Liver (tissue), 3 donors: ENCODE data around the gene SORCS2.

Experiments
- EGR1 ChIP-seq, 2 donors: IDR thresholded peaks; 2 replicates each; pipeline ENCODE4 v1.6.1; 2016 to 2018; ENCODE audit warnings: antibody characterized with exemption in 2 of 2, low read depth in 2 of 2
- FOXA1 ChIP-seq: IDR thresholded peaks from 2 replicates; pipeline ENCODE4 v1.6.1; 2016; ENCODE audit warnings: antibody characterized with exemption
- GABPA ChIP-seq, 2 donors: IDR thresholded peaks in 1 of 2; conservative IDR thresholded peaks in 1 of 2; 2 replicates each; pipeline ENCODE4 v1.6.1; 2016; ENCODE audit warnings: antibody characterized with exemption in 2 of 2, mild to moderate bottlenecking in 1 of 2, moderate library complexity in 1 of 2
- HNF4A ChIP-seq, 2 donors: conservative IDR thresholded peaks; 2 replicates each; pipeline ENCODE4 v1.6.1; 2016; ENCODE audit warnings: antibody characterized with exemption in 2 of 2, mild to moderate bottlenecking in 2 of 2
- NR2F2 ChIP-seq: IDR thresholded peaks from 2 replicates; pipeline ENCODE4 v1.6.1; 2016; ENCODE audit warnings: antibody characterized with exemption
- RAD21 ChIP-seq, 2 donors: IDR thresholded peaks; 2 replicates each; pipeline ENCODE4 v1.6.1; 2016; ENCODE audit warnings: antibody characterized with exemption in 2 of 2, mild to moderate bottlenecking in 2 of 2
- RXRA ChIP-seq, 2 donors: IDR thresholded peaks; 2 replicates each; pipeline ENCODE4 v1.6.1; 2017 to 2018; ENCODE audit warnings: antibody characterized with exemption in 2 of 2, mild to moderate bottlenecking in 1 of 2
- TAF1 ChIP-seq: conservative IDR thresholded peaks from 2 replicates; pipeline ENCODE4 v1.6.1; 2016; ENCODE audit warnings: antibody characterized with exemption, mild to moderate bottlenecking
- YY1 ChIP-seq: IDR thresholded peaks from 2 replicates; pipeline ENCODE4 v1.6.1; 2016; ENCODE audit warnings: antibody characterized with exemption, mild to moderate bottlenecking
- TF ChIP-seq, protein P1 (sequence below): IDR thresholded peaks from 2 replicates; pipeline ENCODE4 v1.6.1; 2016; ENCODE audit warnings: antibody characterized with exemption
- TF ChIP-seq, protein P2 (sequence below): fragments of 150-350 bp; IDR thresholded peaks from 2 replicates; pipeline ENCODE4 v1.5.1; 2017; ENCODE audit warnings: improper control_type of control experiment, low read depth, low read length; ENCODE audit not compliant: missing input control
- TF ChIP-seq, protein P3 (sequence below): IDR thresholded peaks from 2 replicates; pipeline ENCODE4 v1.6.1; 2016; ENCODE audit warnings: antibody characterized with exemption, mild to moderate bottlenecking
- TF ChIP-seq, protein P4 (sequence below): IDR thresholded peaks from 2 replicates; pipeline ENCODE4 v1.6.1; 2016; ENCODE audit warnings: antibody characterized with exemption
- TF ChIP-seq, protein P5 (sequence below): IDR thresholded peaks from 2 replicates; pipeline ENCODE4 v1.6.1; 2016; ENCODE audit warnings: antibody characterized with exemption
- donor health status: healthy.
- donor health status: healthy.

DNA sequence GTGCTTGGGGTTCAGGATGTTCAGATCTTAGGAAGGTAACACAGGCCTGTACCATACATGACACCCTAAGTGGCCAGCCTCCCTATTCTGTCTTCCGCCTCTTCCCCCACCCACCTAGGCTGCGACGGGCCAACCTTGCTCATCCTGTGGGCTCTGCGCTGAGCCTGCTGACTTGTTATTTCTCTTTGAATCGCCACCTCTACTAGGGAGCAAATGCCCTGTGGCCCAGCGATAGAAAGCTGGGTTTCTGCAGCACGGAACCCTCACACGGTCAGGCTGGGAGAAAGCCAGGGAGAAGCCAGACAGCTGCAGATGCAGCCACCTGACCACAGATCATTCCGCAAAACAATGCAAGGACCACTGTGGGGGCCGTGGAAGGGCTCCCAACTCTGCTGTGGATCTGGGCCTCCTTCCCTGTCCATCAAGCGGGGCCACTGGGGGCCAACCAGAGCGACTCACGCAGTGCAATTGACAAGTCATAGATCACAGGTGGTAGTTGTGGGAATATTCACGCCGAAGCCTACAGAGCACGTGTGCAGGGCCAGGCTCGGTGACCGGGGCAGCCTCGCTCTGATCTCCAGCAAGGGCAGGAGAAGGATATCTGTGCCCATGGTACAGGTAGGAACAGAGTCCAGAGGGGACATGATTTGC lies 519.8 kb downstream of the SORCS2 start:
- TF ChIP-seq, protein P1, sequence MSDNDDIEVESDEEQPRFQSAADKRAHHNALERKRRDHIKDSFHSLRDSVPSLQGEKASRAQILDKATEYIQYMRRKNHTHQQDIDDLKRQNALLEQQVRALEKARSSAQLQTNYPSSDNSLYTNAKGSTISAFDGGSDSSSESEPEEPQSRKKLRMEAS, result no peak
- TF ChIP-seq, protein P2, sequence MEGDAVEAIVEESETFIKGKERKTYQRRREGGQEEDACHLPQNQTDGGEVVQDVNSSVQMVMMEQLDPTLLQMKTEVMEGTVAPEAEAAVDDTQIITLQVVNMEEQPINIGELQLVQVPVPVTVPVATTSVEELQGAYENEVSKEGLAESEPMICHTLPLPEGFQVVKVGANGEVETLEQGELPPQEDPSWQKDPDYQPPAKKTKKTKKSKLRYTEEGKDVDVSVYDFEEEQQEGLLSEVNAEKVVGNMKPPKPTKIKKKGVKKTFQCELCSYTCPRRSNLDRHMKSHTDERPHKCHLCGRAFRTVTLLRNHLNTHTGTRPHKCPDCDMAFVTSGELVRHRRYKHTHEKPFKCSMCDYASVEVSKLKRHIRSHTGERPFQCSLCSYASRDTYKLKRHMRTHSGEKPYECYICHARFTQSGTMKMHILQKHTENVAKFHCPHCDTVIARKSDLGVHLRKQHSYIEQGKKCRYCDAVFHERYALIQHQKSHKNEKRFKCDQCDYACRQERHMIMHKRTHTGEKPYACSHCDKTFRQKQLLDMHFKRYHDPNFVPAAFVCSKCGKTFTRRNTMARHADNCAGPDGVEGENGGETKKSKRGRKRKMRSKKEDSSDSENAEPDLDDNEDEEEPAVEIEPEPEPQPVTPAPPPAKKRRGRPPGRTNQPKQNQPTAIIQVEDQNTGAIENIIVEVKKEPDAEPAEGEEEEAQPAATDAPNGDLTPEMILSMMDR, result no peak
- TF ChIP-seq, protein P3, sequence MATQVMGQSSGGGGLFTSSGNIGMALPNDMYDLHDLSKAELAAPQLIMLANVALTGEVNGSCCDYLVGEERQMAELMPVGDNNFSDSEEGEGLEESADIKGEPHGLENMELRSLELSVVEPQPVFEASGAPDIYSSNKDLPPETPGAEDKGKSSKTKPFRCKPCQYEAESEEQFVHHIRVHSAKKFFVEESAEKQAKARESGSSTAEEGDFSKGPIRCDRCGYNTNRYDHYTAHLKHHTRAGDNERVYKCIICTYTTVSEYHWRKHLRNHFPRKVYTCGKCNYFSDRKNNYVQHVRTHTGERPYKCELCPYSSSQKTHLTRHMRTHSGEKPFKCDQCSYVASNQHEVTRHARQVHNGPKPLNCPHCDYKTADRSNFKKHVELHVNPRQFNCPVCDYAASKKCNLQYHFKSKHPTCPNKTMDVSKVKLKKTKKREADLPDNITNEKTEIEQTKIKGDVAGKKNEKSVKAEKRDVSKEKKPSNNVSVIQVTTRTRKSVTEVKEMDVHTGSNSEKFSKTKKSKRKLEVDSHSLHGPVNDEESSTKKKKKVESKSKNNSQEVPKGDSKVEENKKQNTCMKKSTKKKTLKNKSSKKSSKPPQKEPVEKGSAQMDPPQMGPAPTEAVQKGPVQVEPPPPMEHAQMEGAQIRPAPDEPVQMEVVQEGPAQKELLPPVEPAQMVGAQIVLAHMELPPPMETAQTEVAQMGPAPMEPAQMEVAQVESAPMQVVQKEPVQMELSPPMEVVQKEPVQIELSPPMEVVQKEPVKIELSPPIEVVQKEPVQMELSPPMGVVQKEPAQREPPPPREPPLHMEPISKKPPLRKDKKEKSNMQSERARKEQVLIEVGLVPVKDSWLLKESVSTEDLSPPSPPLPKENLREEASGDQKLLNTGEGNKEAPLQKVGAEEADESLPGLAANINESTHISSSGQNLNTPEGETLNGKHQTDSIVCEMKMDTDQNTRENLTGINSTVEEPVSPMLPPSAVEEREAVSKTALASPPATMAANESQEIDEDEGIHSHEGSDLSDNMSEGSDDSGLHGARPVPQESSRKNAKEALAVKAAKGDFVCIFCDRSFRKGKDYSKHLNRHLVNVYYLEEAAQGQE, result no peak
- no peak for TF ChIP-seq YY1
- no peak for TF ChIP-seq EGR1 (IDR thresholded peaks at IDR 0.05; ENCODE audit: low read depth in 2 of 2)
- TF ChIP-seq RAD21 (IDR thresholded peaks at IDR 0.05), result no peak
- no peak for TF ChIP-seq TAF1
- TF ChIP-seq, protein P4, sequence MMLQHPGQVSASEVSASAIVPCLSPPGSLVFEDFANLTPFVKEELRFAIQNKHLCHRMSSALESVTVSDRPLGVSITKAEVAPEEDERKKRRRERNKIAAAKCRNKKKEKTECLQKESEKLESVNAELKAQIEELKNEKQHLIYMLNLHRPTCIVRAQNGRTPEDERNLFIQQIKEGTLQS, result no peak
- no peak for TF ChIP-seq RXRA (IDR thresholded peaks at IDR 0.05)
- TF ChIP-seq FOXA1, result no peak
- TF ChIP-seq, protein P5, sequence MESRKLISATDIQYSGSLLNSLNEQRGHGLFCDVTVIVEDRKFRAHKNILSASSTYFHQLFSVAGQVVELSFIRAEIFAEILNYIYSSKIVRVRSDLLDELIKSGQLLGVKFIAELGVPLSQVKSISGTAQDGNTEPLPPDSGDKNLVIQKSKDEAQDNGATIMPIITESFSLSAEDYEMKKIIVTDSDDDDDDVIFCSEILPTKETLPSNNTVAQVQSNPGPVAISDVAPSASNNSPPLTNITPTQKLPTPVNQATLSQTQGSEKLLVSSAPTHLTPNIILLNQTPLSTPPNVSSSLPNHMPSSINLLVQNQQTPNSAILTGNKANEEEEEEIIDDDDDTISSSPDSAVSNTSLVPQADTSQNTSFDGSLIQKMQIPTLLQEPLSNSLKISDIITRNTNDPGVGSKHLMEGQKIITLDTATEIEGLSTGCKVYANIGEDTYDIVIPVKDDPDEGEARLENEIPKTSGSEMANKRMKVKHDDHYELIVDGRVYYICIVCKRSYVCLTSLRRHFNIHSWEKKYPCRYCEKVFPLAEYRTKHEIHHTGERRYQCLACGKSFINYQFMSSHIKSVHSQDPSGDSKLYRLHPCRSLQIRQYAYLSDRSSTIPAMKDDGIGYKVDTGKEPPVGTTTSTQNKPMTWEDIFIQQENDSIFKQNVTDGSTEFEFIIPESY, result no peak
- no peak for TF ChIP-seq NR2F2
- TF ChIP-seq GABPA (IDR thresholded peaks at IDR 0.05 in 1 of 2, conservative IDR thresholded peaks at IDR 0.05 in 1 of 2), result no peak
- no peak for TF ChIP-seq HNF4A (conservative IDR thresholded peaks at IDR 0.05)
